Aorta (tissue), 5 donors: ENCODE results near the gene IL1RAPL2. TPM values are rescaled to one million over a fixed set of nuclear protein-coding genes. Genes with fewer than 3 reads are reported as not detected.

Experiments used
- ATAC-seq: fragments of 200-7000 bp; cut with Tn5 transposase; one replicate; pipeline ENCODE4 v1.9.1; 2022; ENCODE audit warnings: moderate library complexity; ENCODE audit not compliant: low FRiP score
- DNase-seq, 2 donors: peaks; one replicate each; pipeline ENCODE4 v3.0.0-alpha.2; 2020
- H3K27ac ChIP-seq, 2 donors: one replicate each; pipeline ENCODE4 v1.5.1; 2013; ENCODE audit warnings: low read length in 2 of 2, mild to moderate bottlenecking in 2 of 2, moderate library complexity in 2 of 2, control low read depth in 1 of 2, inconsistent platforms in 1 of 2, low read depth in 1 of 2
- H3K27me3 ChIP-seq, 2 donors: one replicate each; pipeline ENCODE4 v1.6.1; 2013; ENCODE audit warnings: control low read depth in 1 of 2, low read length in 1 of 2, mild to moderate bottlenecking in 1 of 2, moderate library complexity in 1 of 2; ENCODE audit not compliant: insufficient read depth in 2 of 2, control insufficient read depth in 1 of 2
- H3K36me3 ChIP-seq, 2 donors: one replicate each; pipeline ENCODE4 v1.6.1; 2013; ENCODE audit warnings: control low read depth in 1 of 2, low read length in 1 of 2, mild to moderate bottlenecking in 1 of 2; ENCODE audit not compliant: insufficient read depth in 2 of 2, control insufficient read depth in 1 of 2
- H3K4me1 ChIP-seq, 2 donors: one replicate each; pipeline ENCODE4 v1.6.1; 2013; ENCODE audit warnings: low read length in 2 of 2, control low read depth in 1 of 2, mild to moderate bottlenecking in 1 of 2, moderate library complexity in 1 of 2; ENCODE audit not compliant: insufficient read depth in 2 of 2, control insufficient read depth in 1 of 2
- H3K4me3 ChIP-seq, 2 donors: one replicate each; pipeline ENCODE4 v1.5.1; 2013; ENCODE audit warnings: low read length in 2 of 2, control low read depth in 1 of 2, mild to moderate bottlenecking in 1 of 2
- H3K9me3 ChIP-seq: one replicate; pipeline ENCODE4 v1.6.1; 2013; ENCODE audit warnings: mild to moderate bottlenecking, low read length; ENCODE audit not compliant: control insufficient read depth
- WGBS, 2 donors: extraction: QIAGEN DNeasy Blood & Tissue Kit; methylation state at CpG; one replicate each; pipeline ENCODE4 v1.1.7; 2013; 5-methylcytosine and 5-hydroxymethylcytosine counted together
- intact Hi-C, 2 donors: fragments of 100-400 bp; cut with DNase I; formaldehyde crosslinking; loops; one replicate each; pipeline versions ENCODE4 v1.14.2 to v1.15.0; 2022
- polyA plus RNA-seq, 2 donors: library from polyadenylated mRNA; stranded (reverse); fragments of 200-250 nt; gene quantifications; one replicate each; pipeline ENCODE4 v1.2.3, GENCODE V29; 2013
- total RNA-seq, 2 donors: library from RNA; stranded (reverse); fragmentation: NEBNext Ultra II Directional; extraction: Animal tissue kit (Norgen Biotek cat#: 25700); gene quantifications; one replicate each; pipeline ENCODE4 v1.2.1, GENCODE V29; 2021
- donor health status: healthy with polysubstance abuse.
- donor health status: Bipolar disorder and iron deficiency.
- donor health status: DM: no; HTN: no; CAD: no.
- donor health status: DM: no; HTN: no; CAD: no.
- donor health status: DM: yes; HTN: yes; CAD: no.

IL1RAPL2 gene
- total and polyA plus RNA-seq, 4 donors: not detected

DNA sequence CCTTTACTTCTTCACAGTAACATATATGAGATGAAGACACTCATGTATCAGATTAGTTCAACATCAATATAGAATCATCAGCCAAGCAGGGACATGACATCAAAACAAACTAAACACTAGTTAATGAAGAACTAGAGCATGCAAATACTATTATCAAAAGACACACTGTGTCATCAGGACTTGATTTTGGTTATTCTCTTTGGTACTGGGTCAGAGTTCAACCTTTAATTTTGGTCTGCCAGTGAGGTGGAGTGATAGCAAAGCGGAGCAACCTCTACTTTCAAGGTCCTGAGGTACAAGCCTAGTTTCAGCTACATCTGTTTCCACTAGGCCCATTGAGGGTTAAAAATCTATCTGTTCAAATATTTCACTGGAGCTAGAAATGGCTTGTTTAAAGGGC lies 584.0 kb downstream of the IL1RAPL2 start:
- Histone ChIP-seq H3K4me3 (no peak overlapping the region), H3K27ac (no peak overlapping the region), H3K27me3 (no peaks in the 10 kb centered on the region), H3K4me1 (no peaks in the 10 kb centered on the region), H3K36me3 (no peaks in the 10 kb centered on the region), H3K9me3 (no peaks in the 10 kb centered on the region)
- ATAC-seq (no peak), DNase-seq (no peak)
- intact Hi-C loops: no loop called here
- 76 to 81% methylated on average over 1 of the region's 1 CpG for WGBS, 2 donors

DNA sequence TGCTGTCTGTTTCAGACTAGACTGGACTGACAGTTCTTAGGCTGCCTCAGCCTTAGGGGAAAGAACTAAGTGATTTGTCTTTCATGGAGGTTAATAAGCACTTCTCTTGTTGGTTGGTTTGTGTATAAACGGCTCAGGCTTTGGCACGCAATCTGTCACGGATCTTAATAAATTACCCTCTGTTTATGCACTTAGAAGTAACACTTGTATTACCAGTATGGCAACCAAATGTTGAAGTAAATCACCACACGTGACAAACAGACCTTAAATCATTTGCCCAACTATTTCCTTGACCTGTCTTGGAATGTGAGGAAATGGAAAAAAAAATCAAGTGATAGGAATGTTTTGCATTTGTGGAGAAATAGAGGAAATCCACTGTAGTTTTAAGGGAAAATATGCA lies 584.6 kb downstream of the IL1RAPL2 start:
- Histone ChIP-seq H3K27ac (no peak overlapping the region), H3K9me3 (no peaks in the 10 kb centered on the region), H3K27me3 (no peaks in the 10 kb centered on the region), H3K4me3 (no peak overlapping the region), H3K36me3 (no peaks in the 10 kb centered on the region), H3K4me1 (no peaks in the 10 kb centered on the region)
- ATAC-seq: no peak
- DNase-seq: no peak
- intact Hi-C loops: no loop called here
- WGBS, 2 donors: 7 to 8% methylated on average over 4 of the region's 4 CpGs

DNA sequence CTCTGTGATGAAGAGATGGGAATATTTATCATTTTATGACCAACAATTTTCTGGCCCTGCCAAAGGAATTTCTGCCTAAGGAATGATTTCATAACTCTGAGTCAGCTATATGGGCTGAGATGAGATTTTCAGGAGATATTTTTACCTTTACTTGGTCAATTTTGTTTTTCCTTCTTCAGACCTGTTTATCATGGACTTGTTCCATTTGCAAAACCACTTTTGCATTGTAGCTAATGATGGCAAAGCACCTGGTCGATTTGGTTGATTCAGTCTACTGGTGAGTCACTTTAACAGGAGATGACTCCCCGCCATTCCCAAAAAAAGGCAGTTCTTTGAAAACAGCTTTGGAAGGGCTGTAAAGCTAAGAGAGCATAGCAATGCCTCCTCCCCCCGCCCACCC lies 601.2 kb downstream of the IL1RAPL2 start:
- no peak overlapping the region for H3K4me3 ChIP-seq
- intact Hi-C loops: no loop called here
- no peaks in the 10 kb centered on the region for H3K27me3 ChIP-seq
- H3K36me3 ChIP-seq: no peaks in the 10 kb centered on the region
- ATAC-seq (no peak), DNase-seq (no peak)
- no peak overlapping the region for H3K27ac ChIP-seq
- WGBS, 2 donors: 58 to 78% methylated on average over 3 of the region's 3 CpGs
- no peaks in the 10 kb centered on the region for H3K4me1 ChIP-seq
- H3K9me3 ChIP-seq: no peaks in the 10 kb centered on the region

DNA sequence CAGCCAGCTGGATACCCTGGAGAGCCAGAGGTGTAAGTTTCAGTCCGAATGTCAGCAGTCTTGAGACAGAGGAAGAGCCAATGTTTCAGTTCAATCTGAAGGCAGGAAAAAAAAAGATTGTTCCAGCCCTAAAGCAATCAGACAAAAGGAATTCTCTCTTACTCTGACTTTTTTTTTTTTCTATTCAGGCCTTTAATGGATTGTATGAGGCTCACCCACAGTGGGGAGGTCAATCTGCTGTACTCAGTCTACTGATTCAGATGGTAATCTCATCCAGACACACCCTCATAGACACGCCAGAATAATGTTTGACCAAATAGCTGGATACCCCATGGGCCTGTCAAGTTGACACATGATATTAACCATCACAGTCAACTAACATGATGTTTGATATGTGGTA lies 602.6 kb downstream of the IL1RAPL2 start:
- intact Hi-C loops: no loop called here
- Histone ChIP-seq H3K27me3 (no peaks in the 10 kb centered on the region), H3K9me3 (no peaks in the 10 kb centered on the region), H3K27ac (no peak overlapping the region), H3K36me3 (no peaks in the 10 kb centered on the region), H3K4me3 (no peak overlapping the region), H3K4me1 (no peaks in the 10 kb centered on the region)
- WGBS, 2 donors: 41 to 58% methylated on average over 2 of the region's 2 CpGs
- ATAC-seq (no peak), DNase-seq (no peak)

DNA sequence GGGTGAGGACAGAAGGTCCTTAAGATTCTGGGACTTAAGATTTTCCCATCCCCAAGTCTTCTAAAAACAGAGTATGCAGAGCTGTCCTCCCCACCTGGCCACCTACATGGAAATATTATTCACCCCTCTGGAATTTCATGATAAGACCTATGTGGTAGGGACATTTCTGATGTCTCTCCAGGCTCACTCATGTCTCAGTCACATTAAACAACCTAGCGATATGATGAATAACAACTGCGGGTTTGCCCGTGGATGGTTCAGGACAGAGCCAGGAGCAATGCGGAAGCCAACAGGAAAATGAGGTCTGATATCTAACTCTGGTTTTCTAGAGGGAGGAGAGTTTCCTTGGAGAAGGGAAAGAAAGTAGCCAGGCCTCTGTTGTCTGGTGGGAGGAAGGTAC lies 607.1 kb downstream of the IL1RAPL2 start:
- Histone ChIP-seq H3K4me3 (no peak overlapping the region), H3K36me3 (no peaks in the 10 kb centered on the region), H3K9me3 (no peaks in the 10 kb centered on the region), H3K27me3 (no peaks in the 10 kb centered on the region), H3K27ac (no peak overlapping the region), H3K4me1 (no peaks in the 10 kb centered on the region)
- WGBS, 2 donors: 83 to 85% methylated on average over 4 of the region's 4 CpGs
- intact Hi-C loops: no loop called here
- ATAC-seq (no peak), DNase-seq (no peak)

DNA sequence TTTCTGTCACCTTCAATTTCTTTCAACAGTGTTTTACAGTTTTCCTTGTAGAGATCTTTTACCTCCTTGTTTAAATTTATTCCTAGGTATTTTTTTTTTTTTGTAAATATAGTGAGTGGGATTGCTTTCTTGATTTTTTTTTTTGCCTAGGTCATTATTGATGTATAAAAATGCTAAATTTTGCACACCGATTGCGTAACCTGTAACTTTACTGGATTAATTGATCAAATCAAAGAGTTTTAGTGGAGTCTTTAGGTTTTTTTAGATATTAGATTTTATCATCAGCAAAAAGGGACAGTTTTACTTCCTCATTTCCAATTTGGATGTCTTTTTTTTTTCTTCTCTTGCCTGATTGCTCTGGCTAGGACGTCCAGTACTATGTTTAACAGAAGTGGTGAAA lies 613.6 kb downstream of the IL1RAPL2 start:
- no peak for DNase-seq

DNA sequence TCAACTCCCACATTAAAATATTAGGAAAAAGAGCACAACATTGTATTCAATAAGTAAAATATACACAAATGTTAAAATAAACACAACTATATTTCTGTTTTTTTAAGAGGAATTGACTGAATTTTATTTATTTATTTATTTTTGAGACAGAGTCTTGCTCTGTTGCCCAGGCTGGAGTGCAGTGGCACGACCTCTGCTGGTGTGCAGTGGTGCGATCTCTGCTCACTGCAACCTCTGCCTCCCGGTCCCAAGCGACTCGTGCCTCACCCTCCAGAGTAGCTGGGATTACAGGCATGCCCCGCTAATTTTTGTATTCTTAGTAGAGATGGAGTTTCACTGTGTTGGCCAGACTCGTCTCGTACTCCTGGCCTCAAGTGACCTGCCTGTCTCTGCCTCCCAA lies 623.1 kb downstream of the IL1RAPL2 start:
- Histone ChIP-seq H3K4me3 (no peak overlapping the region), H3K27ac (no peak overlapping the region), H3K4me1 (no peaks in the 10 kb centered on the region), H3K27me3 (no peaks in the 10 kb centered on the region), H3K36me3 (no peaks in the 10 kb centered on the region), H3K9me3 (no peaks in the 10 kb centered on the region)
- ATAC-seq (no peak), DNase-seq (no peak)
- intact Hi-C loops: no loop called here
- WGBS, 2 donors: 80 to 93% methylated on average over 8 of the region's 8 CpGs

More for the DNA sequence above, 613.6 kb downstream of the IL1RAPL2 start:
- peaks cover 1% of the 10 kb centered on the region for H3K9me3 ChIP-seq
- H3K4me3 ChIP-seq: no peak overlapping the region
- no peaks in the 10 kb centered on the region for H3K4me1 ChIP-seq
- intact Hi-C loops: no loop called here
- no peaks in the 10 kb centered on the region for H3K36me3 ChIP-seq
- WGBS, 2 donors: 75 to 87% methylated on average over 3 of the region's 3 CpGs
- H3K27me3 ChIP-seq: no peaks in the 10 kb centered on the region
- ATAC-seq: no peak
- H3K27ac ChIP-seq: no peak overlapping the region

DNA sequence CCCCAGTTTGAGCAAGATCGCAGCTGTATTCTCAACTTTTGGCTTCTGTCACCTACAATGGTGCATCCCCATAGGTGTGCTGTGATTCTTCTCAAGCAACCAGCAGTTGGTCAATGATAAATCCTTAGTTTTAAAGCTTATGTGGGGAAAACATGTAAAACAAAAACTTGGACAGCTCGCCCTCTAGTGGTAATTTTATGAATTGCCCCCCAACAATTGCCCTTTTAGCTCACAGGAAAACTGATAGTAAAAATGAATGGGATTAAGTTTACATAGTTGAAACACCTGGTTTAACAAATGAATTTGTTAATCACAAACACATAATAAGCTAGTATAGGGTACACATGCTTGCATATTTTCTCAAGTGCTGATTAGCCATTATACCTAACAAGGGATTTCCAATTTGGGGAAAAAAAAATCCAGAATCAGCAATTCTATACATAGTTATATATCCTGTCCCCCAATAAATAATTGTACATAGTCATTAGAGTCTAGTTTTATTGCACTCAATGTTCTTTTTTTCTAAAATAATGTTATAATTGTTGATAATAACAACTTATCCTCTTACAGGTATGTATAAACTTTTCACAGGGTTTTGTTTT lies 624.4 kb downstream of the IL1RAPL2 start:
- Histone ChIP-seq H3K9me3 (no peaks in the 10 kb centered on the region), H3K27ac (no peak overlapping the region), H3K27me3 (no peaks in the 10 kb centered on the region), H3K36me3 (no peaks in the 10 kb centered on the region), H3K4me3 (no peak overlapping the region), H3K4me1 (no peaks in the 10 kb centered on the region)
- ATAC-seq (no peak), DNase-seq (no peak)
- intact Hi-C loops: no loop called here
- WGBS, 2 donors: 0 to 7% methylated on average over 2 of the region's 2 CpGs

DNA sequence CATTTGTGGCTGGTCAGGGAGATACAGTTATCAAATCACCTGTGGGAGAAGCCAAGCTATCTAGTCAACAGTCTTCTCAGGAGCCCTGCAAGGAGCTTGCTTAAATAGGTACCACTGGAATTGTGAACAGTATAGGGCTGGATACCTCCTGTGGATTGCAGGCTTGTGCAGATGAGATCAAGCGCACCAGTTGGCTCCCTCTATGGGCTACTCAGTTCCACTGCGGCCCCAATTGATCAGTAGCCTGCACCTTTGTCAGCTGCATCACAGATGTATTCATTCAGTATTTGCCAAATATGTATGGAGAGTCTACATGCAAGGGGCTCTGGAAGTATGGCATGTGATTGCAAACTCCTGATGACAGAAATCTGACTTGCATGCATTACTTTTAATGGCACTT lies 625.9 kb downstream of the IL1RAPL2 start:
- Histone ChIP-seq H3K4me3 (no peak overlapping the region), H3K36me3 (no peaks in the 10 kb centered on the region), H3K27me3 (no peaks in the 10 kb centered on the region), H3K27ac (no peak overlapping the region), H3K9me3 (no peaks in the 10 kb centered on the region), H3K4me1 (no peaks in the 10 kb centered on the region)
- WGBS, 2 donors: 23 to 30% methylated on average over 2 of the region's 2 CpGs
- intact Hi-C loops: no loop called here
- ATAC-seq (no peak), DNase-seq (no peak)
